CD4-positive, alpha-beta memory T cell (primary cell): ENCODE data around the gene G6PD. TPM values are rescaled to one million over a fixed set of nuclear protein-coding genes. Genes with fewer than 3 reads are reported as not detected.
A peak's percentile ranks its signal among the peaks of the same experiment; 100 is the strongest.
"Not testable (repeated sequence)": the region's sequence is repeated elsewhere in the genome, so short reads cannot be mapped to it uniquely, and the experiment has no call there.

Source experiments
- CTCF ChIA-PET: fragments of 350-600 bp; sonication (Branson Sonifier 250); formaldehyde crosslinking; loops from one replicate; lab custom pipeline; 2021; ENCODE audit warnings: inconsistent platforms; ENCODE audit not compliant: partially characterized antibody; lab: Charles Lee
- POLR2A ChIA-PET: fragments of 350-600 bp; sonication (Branson Sonifier 250); formaldehyde crosslinking; loops from one replicate; lab custom pipeline; 2021; ENCODE audit not compliant: partially characterized antibody; lab: Charles Lee
- DNase-seq, 5 donors: peaks; one replicate each; pipeline versions ENCODE4 v3.0.0 to v3.0.0-alpha.2; 2020 to 2022; ENCODE audit warnings: mixed read lengths in 1 of 5
- H3K27ac ChIP-seq: one replicate; pipeline ENCODE4 v1.7.0; 2013; ENCODE audit warnings: low read depth, low read length
- H3K27me3 ChIP-seq: 2 replicates; pipeline ENCODE4 v1.7.0; 2013; ENCODE audit warnings: mild to moderate bottlenecking, low read length, moderate library complexity; ENCODE audit not compliant: insufficient read depth
- H3K36me3 ChIP-seq: 2 replicates; pipeline ENCODE4 v1.7.0; 2013; ENCODE audit warnings: mild to moderate bottlenecking, low read length, moderate library complexity; ENCODE audit not compliant: insufficient read depth
- H3K4me1 ChIP-seq: 2 replicates; pipeline ENCODE4 v1.7.0; 2013; ENCODE audit warnings: mild to moderate bottlenecking, low read length, moderate library complexity; ENCODE audit not compliant: insufficient read depth
- H3K4me3 ChIP-seq, 2 donors: one replicate each; pipeline ENCODE4 v1.7.0; 2013; ENCODE audit warnings: low read length in 2 of 2, mild to moderate bottlenecking in 1 of 2
- H3K9me3 ChIP-seq, 2 donors: one replicate each; pipeline ENCODE4 v1.7.0; 2013; ENCODE audit warnings: low read length in 2 of 2, control low read depth in 1 of 2; ENCODE audit not compliant: control insufficient read depth in 1 of 2
- H3K27ac Mint-ChIP-seq, 7 donors: one replicate each; pipeline ENCODE4 v1.8.0; 2020 to 2021; ENCODE audit warnings: mixed read lengths in 7 of 7, mild to moderate bottlenecking in 6 of 7, inconsistent platforms in 3 of 7, moderate library complexity in 3 of 7
- H3K27me3 Mint-ChIP-seq, 2 donors: one replicate each; pipeline ENCODE4 v1.8.0; 2020 to 2021; ENCODE audit warnings: mixed read lengths in 2 of 2
- H3K36me3 Mint-ChIP-seq, 2 donors: one replicate each; pipeline ENCODE4 v1.8.0; 2020 to 2021; ENCODE audit warnings: mixed read lengths in 2 of 2, inconsistent platforms in 1 of 2, mild to moderate bottlenecking in 1 of 2
- H3K4me1 Mint-ChIP-seq, 4 donors: one replicate each; pipeline ENCODE4 v1.8.0; 2020 to 2021; ENCODE audit warnings: mixed read lengths in 4 of 4, mild to moderate bottlenecking in 1 of 4
- H3K4me3 Mint-ChIP-seq, 8 donors: one replicate each; pipeline ENCODE4 v1.8.0; 2020 to 2021; ENCODE audit warnings: mixed read lengths in 8 of 8, mild to moderate bottlenecking in 7 of 8, moderate library complexity in 6 of 8, inconsistent platforms in 3 of 8
- H3K9me3 Mint-ChIP-seq, 8 donors: one replicate each; pipeline ENCODE4 v1.8.0; 2020 to 2021; ENCODE audit warnings: mixed read lengths in 8 of 8, mild to moderate bottlenecking in 5 of 8, inconsistent platforms in 3 of 8, moderate library complexity in 1 of 8
- intact Hi-C: fragments of 100-400 bp; cut with micrococcal nuclease; formaldehyde crosslinking; loops from one replicate; pipeline ENCODE4 v1.15.1; 2023
- polyA plus RNA-seq, 2 donors: library from polyadenylated mRNA; unstranded; fragments of 300-500 nt; fragmentation: Illumina TruSeq; gene quantifications; one replicate each; pipeline ENCODE4 v1.2.3, GENCODE V29; 2021
- total RNA-seq, 2 experiments: library from RNA; stranded (reverse); gene quantifications; one replicate each; pipeline ENCODE4 v1.2.3, GENCODE V29; 2021

G6PD gene
- total and polyA plus RNA-seq, 4 experiments from 2014 or later, result 1.7 to 46.0 (median 24.6) TPM

DNA sequence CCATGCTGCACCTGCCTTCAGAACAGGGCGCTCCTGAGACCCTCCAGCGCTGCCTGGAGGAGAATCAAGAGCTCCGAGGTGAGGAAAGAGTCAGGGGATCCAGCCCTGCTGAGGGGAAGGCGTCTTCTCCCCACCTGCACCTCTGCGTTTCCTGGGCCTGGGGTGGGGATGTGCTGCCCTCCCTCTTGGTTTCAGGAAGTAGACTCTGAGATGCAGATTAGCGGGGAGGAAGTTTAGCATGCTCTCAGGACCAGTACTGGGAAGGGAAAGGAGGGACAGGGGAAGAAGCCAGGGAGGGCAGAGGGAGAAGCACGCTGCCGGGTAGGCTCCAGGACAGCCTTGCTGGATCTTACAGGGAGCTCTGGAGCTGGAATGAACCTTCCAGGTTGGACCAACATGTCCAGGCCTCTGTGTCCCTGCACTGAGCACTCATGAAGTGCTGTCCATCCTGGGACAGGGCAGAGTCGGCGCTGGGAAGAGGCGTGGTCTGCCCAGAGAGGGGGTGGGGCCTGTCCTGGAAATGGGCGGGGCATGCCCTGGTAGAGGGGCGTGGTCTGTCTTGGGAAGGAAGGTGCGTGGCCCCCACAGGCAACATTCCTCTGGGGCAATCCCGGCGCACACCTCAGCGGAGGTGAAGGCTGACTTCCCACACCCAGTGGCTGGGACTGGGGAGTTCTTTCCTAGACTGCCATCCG, 5.6 kb upstream of the G6PD start:
- H3K4me3 ChIP-seq, intact Hi-C loops, CTCF ChIA-PET, H3K27me3 ChIP-seq, H3K4me3 Mint-ChIP-seq, H3K9me3 Mint-ChIP-seq, POLR2A ChIA-PET, H3K27me3 Mint-ChIP-seq, H3K36me3 ChIP-seq, H3K9me3 ChIP-seq, H3K27ac Mint-ChIP-seq, DNase-seq, H3K27ac ChIP-seq: not testable (repeated sequence)
- Mint-ChIP-seq H3K4me1 (peaks cover 18 to 47% (median 27%) of the 10 kb centered on the region in 4 donors), H3K36me3 (peaks cover 3 to 33% of the 10 kb centered on the region in 2 donors)
- H3K4me1 ChIP-seq, result peaks cover 28% of the 10 kb centered on the region

DNA sequence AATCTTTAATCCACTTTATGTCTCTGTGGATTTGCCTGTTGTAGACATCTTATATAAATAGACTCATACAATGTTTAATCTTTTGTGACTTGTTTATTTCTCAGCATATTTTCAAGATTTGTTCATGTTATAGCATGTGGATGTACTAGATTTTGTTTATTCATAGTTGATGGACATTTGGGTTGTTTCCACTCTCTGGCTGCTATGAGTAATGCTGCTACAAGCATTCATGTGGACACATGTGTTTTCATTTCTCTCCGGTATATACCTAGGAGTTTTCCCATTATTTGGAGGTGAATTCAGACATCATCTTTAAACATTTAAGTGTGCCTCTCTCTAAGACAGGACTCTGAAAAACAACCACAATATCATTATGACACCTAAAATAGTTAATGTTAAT, 3.1 kb upstream of the G6PD start:
- no peak overlapping the region for H3K4me3 ChIP-seq
- H3K9me3 ChIP-seq, result no peaks in the 10 kb centered on the region
- Mint-ChIP-seq H3K9me3 (no peaks in the 10 kb centered on the region), H3K4me1 (peaks cover 21 to 59% (median 29%) of the 10 kb centered on the region in 4 donors), H3K27me3 (no peaks in the 10 kb centered on the region), H3K4me3 (peak overlapping the region in 6 of 8 donors; percentile 8 to 69 (median 42)), H3K27ac (peak overlapping the region in 4 of 7 donors; percentile 2 to 82 (median 49)), H3K36me3 (peaks cover 3 to 31% of the 10 kb centered on the region in 2 donors)
- H3K27ac ChIP-seq, result no peak overlapping the region
- H3K27me3 ChIP-seq, result no peaks in the 10 kb centered on the region
- peaks cover 35% of the 10 kb centered on the region for H3K4me1 ChIP-seq
- intact Hi-C loops, result no loop called here
- CTCF ChIA-PET, result no interaction called here
- H3K36me3 ChIP-seq, result peaks cover 5% of the 10 kb centered on the region
- no peak for DNase-seq
- POLR2A ChIA-PET, result no interaction called here

DNA sequence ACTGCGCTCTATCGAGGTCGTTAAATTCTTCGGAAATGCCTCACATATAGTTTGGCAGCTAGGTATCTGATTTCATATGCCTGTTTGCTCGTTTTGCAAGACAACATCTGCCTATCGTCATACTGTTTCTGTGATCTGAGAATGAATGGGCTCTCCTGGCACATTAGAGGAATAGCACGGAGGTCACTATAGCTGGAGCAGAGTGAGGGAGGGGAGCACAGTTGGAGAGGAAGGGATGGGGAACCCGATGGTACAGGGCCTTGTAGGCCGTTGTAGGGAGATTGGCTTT, 1.3 kb upstream of the G6PD start:
- no peaks in the 10 kb centered on the region for H3K9me3 ChIP-seq
- DNase-seq, result no peak
- peak overlapping the region; percentile 83 to 96 (median 94) for H3K27ac Mint-ChIP-seq
- H3K27me3 ChIP-seq, result no peaks in the 10 kb centered on the region
- peaks cover 17 to 54% (median 31%) of the 10 kb centered on the region in 4 donors for H3K4me1 Mint-ChIP-seq
- H3K36me3 Mint-ChIP-seq, result peaks cover 0 to 25% of the 10 kb centered on the region in 2 donors
- ChIA-PET CTCF (interaction anchor here (1.6 kb wide), 1 partner anchor 149 kb away, joined by 3 read pairs; no protein-coding TSS in a partner anchor), POLR2A (interaction anchor here (0.9 to 2.7 kb wide), 7 partner anchors 21 to 567 kb away, joined by 3 to 13 read pairs (median 4); partner anchors contain the start of genes DKC1, RPL10, SLC10A3 and TAFAZZIN)
- intact Hi-C loops, result no loop called here
- peaks cover 41% of the 10 kb centered on the region for H3K4me1 ChIP-seq
- no peaks in the 10 kb centered on the region for H3K27me3 Mint-ChIP-seq
- peak overlapping the region; percentile 97 for H3K27ac ChIP-seq
- H3K4me3 ChIP-seq, result peak overlapping the region; percentile 80 to 83
- H3K9me3 Mint-ChIP-seq, result no peaks in the 10 kb centered on the region
- peaks cover 8% of the 10 kb centered on the region for H3K36me3 ChIP-seq
- H3K4me3 Mint-ChIP-seq, result peak overlapping the region; percentile 86 to 94 (median 91)

DNA sequence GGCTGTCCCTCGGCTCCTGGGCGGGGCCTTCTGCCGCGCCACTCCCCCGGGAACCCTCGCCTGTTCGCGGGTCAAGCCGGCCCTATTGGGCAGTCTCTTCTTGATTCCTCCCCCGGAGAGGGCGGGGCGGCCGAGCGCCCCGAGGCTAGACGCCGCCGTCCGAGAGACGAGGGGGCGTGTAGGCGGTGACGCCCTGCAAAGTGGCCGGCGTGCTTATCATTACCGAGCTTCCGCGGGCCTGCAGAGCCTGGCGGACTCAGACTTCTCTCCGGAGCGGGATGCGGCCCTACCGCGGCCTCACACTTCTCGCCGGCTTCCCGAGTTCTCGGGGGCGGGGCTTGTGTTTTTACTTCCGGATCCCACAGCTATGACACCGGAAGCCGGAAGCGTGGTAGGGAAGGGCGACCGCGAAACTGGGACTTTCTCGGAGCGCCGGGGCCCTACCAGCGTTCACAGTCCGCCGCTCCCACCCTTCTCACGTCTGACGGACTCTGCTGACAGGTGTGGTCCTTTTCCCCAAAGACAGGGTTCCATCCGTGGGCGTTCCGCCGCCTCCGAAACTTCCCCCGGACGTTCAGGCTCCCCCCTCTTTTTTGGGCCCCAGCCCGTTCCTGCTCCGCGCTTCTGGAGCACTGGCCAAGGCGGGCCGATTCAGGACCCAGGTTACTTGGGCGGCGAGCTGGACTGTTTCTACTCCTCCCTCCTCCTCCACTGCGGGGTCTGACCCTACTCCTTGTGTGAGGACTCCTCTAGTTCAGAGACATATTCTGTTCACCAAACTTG, 790 bp upstream of the G6PD start, which contains the start of gene IKBKG:
TSS of gene IKBKG (plus strand) at position 376 of the 783 bp plus-strand sequence. CDS start 4,383 bp downstream, outside the sequence.
- peaks cover 0 to 29% of the 10 kb centered on the region in 2 donors for H3K36me3 Mint-ChIP-seq
- H3K27me3 Mint-ChIP-seq, result no peaks in the 10 kb centered on the region
- Histone ChIP-seq H3K27ac (peak within 1 kb of the TSS; percentile 97), H3K27me3 (no peaks in the 10 kb centered on the region), H3K36me3 (peaks cover 8% of the 10 kb centered on the region), H3K9me3 (no peaks in the 10 kb centered on the region), H3K4me3 (peak within 1 kb of the TSS; percentile 80 to 83), H3K4me1 (peaks cover 46% of the 10 kb centered on the region)
- CTCF ChIA-PET, result interaction anchor here (1.6 kb wide), 1 partner anchor 148 kb away, joined by 3 read pairs; no protein-coding TSS in a partner anchor
- POLR2A ChIA-PET, result interaction anchor here (0.7 to 2.7 kb wide), 12 partner anchors 12 to 1606 kb away, joined by 3 to 13 read pairs (median 4); partner anchors contain the start of genes DKC1, EMD, RPL10 and SLC10A3
- H3K9me3 Mint-ChIP-seq, result peaks cover 0 to 2% (median 0%) of the 10 kb centered on the region in 8 donors
- intact Hi-C loops, result no loop called here
- peak within 1 kb of the TSS; percentile 86 to 94 (median 91) for H3K4me3 Mint-ChIP-seq
- peak; percentile 91 to 93 (median 92) for DNase-seq
- peak within 1 kb of the TSS; percentile 83 to 96 (median 94) for H3K27ac Mint-ChIP-seq
- H3K4me1 Mint-ChIP-seq, result peaks cover 21 to 59% (median 35%) of the 10 kb centered on the region in 4 donors

DNA sequence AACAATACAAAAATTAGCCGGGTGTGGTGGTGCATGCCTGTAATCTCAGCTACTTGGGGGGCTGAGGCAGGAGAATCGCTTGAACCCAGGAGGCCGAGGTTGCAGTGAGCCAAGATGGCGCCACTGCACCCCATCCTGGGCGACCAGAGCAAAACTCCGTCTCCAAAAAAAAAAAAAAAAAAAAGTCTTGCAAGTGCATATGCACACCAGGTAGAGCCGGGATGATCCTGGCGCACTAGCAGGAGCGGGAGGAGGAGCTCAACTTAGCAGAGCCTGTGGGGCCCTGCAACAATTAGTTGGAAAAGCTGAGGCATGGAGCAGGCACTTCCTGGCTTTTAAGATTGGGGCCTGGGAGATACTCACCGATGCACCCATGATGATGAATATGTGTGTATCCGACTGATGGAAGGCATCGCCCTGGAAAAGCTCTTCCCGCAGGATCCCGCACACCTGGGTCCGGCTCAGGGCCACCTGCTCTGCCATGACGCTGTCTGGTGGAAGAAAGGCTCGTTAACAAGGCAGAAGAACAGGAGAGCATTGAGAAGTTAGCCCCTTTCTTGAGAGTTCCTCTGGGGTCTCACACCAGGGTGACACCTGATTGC, 872 bp downstream of the G6PD start:
- Histone ChIP-seq H3K4me1 (peaks cover 44% of the 10 kb centered on the region), H3K27ac (peak overlapping the region; percentile 97), H3K27me3 (no peaks in the 10 kb centered on the region), H3K4me3 (peak overlapping the region in 1 of 2 donors; percentile 80), H3K9me3 (no peaks in the 10 kb centered on the region), H3K36me3 (peaks cover 8% of the 10 kb centered on the region)
- no peaks in the 10 kb centered on the region for H3K27me3 Mint-ChIP-seq
- H3K4me3 Mint-ChIP-seq, result peak overlapping the region; percentile 62 to 78 (median 66)
- H3K36me3 Mint-ChIP-seq, result peaks cover 0 to 22% of the 10 kb centered on the region in 2 donors
- intact Hi-C loops, result no loop called here
- H3K27ac Mint-ChIP-seq, result peak overlapping the region in 6 of 7 donors; percentile 19 to 83 (median 29)
- no peak for DNase-seq
- CTCF ChIA-PET, result interaction anchor here (0.7 kb wide), 1 partner anchor 506 kb away, joined by 3 read pairs; no protein-coding TSS in a partner anchor
- peaks cover 18 to 51% (median 28%) of the 10 kb centered on the region in 4 donors for H3K4me1 Mint-ChIP-seq
- peaks cover 0 to 2% (median 0%) of the 10 kb centered on the region in 8 donors for H3K9me3 Mint-ChIP-seq
- POLR2A ChIA-PET, result interaction anchor here (1.3 to 2.7 kb wide), 2 partner anchors 147 to 166 kb away, joined by 3 to 13 read pairs; partner anchors contain the start of genes EMD and RPL10

DNA sequence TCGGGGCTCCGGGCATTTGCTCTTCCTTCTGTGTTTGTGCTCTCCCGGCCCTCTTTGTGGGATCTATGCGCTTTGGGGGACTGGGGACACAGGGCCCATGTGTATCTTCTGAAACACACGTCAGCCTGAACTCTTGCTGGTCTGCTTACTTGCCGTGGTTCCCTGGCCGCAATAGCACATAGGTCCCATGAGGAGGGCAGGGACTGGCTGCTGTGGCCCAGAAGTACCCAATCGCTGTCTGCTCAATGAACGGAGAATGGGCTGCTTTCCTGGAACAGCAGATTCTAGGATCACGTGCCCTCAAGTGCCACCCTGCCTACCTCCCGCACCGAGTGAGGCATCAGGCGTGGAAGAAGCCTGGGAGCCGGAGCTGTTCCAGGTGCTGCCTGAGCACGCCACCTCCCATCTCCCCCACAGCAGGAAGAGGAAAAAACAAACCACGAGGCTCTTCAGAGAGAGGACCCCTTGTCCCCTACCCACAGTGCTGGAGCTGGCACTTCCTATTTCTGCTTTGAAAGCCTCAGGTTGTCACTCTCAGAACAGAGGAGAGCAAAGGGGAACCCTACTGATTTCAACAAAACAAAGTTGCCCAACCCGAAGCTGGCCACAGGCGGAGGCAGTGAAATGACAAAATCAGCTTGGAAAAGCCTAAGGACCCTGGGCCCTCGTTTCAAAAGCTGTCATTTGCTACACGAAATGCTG, 3.8 kb downstream of the G6PD start:
- peaks cover 20% of the 10 kb centered on the region for H3K4me1 ChIP-seq
- intact Hi-C loops, result no loop called here
- H3K9me3 ChIP-seq, result no peaks in the 10 kb centered on the region
- ChIA-PET POLR2A (interaction anchor here (0.8 to 1.2 kb wide), 2 partner anchors 145 to 172 kb away, joined by 3 read pairs; partner anchors contain the start of gene RPL10), CTCF (interaction anchor here (1.0 to 1.9 kb wide), 4 partner anchors 8 to 529 kb away, joined by 3 to 7 read pairs (median 4); no protein-coding TSS in a partner anchor)
- H3K36me3 Mint-ChIP-seq, result peaks cover 0 to 10% of the 10 kb centered on the region in 2 donors
- H3K4me3 ChIP-seq, result no peak overlapping the region
- H3K27me3 Mint-ChIP-seq, result no peaks in the 10 kb centered on the region
- peaks cover 8% of the 10 kb centered on the region for H3K36me3 ChIP-seq
- H3K4me1 Mint-ChIP-seq, result peaks cover 10 to 35% (median 10%) of the 10 kb centered on the region in 4 donors
- peaks cover 0 to 2% (median 0%) of the 10 kb centered on the region in 8 donors for H3K9me3 Mint-ChIP-seq
- H3K27ac Mint-ChIP-seq, result peak overlapping the region in 6 of 7 donors; percentile 43 to 88 (median 70)
- no peaks in the 10 kb centered on the region for H3K27me3 ChIP-seq
- peak overlapping the region in 7 of 8 donors; percentile 17 to 64 (median 43) for H3K4me3 Mint-ChIP-seq
- DNase-seq, result no peak
- no peak overlapping the region for H3K27ac ChIP-seq
